ENCODE data around the gene ARID3A.

DNA sequence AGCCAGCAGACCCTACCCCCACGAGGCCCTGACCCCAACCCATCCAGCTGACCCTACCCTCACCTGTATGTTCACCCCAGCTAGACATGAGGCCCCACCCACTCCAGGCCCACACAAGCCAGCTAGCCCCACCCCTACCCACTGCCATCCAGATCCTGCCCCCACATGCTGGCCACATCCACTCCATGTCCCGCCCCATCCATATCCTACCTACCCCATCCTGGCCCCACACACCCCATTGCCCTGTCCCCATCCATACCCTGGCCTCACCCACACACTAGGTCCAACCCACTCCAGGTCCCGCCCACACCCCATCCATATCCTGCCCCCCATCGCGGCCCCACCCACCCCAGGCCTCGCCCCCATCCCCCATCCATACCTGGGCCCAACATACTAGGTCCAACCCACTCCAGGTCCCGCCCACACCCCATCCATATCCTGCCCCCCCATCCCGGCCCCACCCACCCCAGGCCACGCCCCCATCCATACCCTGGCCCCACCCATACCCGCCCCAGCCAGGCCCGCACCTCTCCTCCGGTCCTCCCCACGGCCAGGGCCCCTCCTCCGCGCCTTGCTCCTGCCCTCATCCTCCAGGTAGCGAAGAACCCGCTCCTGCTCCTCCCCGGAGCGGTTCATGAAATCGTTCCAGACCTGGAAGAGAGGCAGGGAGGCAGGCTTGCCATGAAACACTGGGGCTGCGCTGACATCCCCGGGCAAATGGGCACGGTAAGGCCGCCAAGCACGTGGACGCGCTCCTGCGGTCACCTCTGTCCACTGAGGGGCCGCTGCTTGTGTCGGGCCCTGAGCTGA lies 25.3 kb upstream of the ARID3A start:
- TF ChIP-seq POLR2A (IDR thresholded peaks at IDR 0.05; ENCODE audit: low read length) = no peak
- TF ChIP-seq GATA1 (IDR thresholded peaks at IDR 0.05; ENCODE audit: low read depth, low read length) = no peak

Measured in erythroblast (primary cell).